HEK293 (cell line): Measurements from ENCODE around the gene IDH3B.
A peak's percentile ranks its signal among the peaks of the same experiment; 100 is the strongest.

Experiments
- BCL11A ChIP-seq: fragments of 450-650 bp; formaldehyde crosslinking; IDR thresholded peaks from 2 replicates; pipeline ENCODE4 v1.5.1; 2016; ENCODE audit warnings: low read depth, missing biosample characterization, missing genetic modification characterization
- HOXA7 ChIP-seq: sonication (generic); formaldehyde crosslinking; IDR thresholded peaks from 2 replicates; pipeline ENCODE4 v1.8.1; 2022; ENCODE audit warnings: missing genetic modification reagents, borderline replicate concordance
- RBAK ChIP-seq: fragments of 450-650 bp; formaldehyde crosslinking; IDR thresholded peaks from 2 replicates; pipeline ENCODE4 v1.5.1; 2016; ENCODE audit warnings: missing biosample characterization, missing genetic modification characterization
- YY1 ChIP-seq: fragments of 450-650 bp; formaldehyde crosslinking; IDR thresholded peaks from 2 replicates; pipeline ENCODE4 v1.5.1; 2018; ENCODE audit warnings: missing biosample characterization, missing genetic modification characterization
- ZBTB17 ChIP-seq: fragments of 450-650 bp; formaldehyde crosslinking; IDR thresholded peaks from 2 replicates; pipeline ENCODE4 v1.5.1; 2016; ENCODE audit warnings: missing biosample characterization, missing genetic modification characterization
- ZBTB20 ChIP-seq: fragments of 450-650 bp; formaldehyde crosslinking; IDR thresholded peaks from 2 replicates; pipeline ENCODE4 v1.5.1; 2016; ENCODE audit warnings: missing biosample characterization, missing genetic modification characterization
- ZFP37 ChIP-seq: fragments of 450-650 bp; formaldehyde crosslinking; IDR thresholded peaks from 2 replicates; pipeline ENCODE4 v1.5.1; 2016; ENCODE audit warnings: missing biosample characterization, missing genetic modification characterization
- ZNF112 ChIP-seq: fragments of 450-650 bp; formaldehyde crosslinking; IDR thresholded peaks from 2 replicates; pipeline ENCODE4 v1.5.0; 2017; ENCODE audit warnings: missing biosample characterization, missing genetic modification characterization
- ZNF133 ChIP-seq: fragments of 450-650 bp; formaldehyde crosslinking; IDR thresholded peaks from 2 replicates; pipeline ENCODE4 v1.5.1; 2016; ENCODE audit warnings: missing biosample characterization, missing genetic modification characterization
- ZNF211 ChIP-seq: fragments of 450-650 bp; formaldehyde crosslinking; IDR thresholded peaks from 2 replicates; pipeline ENCODE4 v1.5.1; 2016; ENCODE audit warnings: low read depth, missing biosample characterization, missing genetic modification characterization
- ZNF248 ChIP-seq: fragments of 450-650 bp; formaldehyde crosslinking; IDR thresholded peaks from 2 replicates; pipeline ENCODE4 v1.5.1; 2017; ENCODE audit warnings: missing biosample characterization, missing genetic modification characterization
- ZNF391 ChIP-seq: fragments of 450-650 bp; formaldehyde crosslinking; IDR thresholded peaks from 2 replicates; pipeline ENCODE4 v1.5.1; 2016; ENCODE audit warnings: low read depth, missing biosample characterization, missing genetic modification characterization, borderline replicate concordance
- ZNF426 ChIP-seq: fragments of 450-650 bp; formaldehyde crosslinking; IDR thresholded peaks from 2 replicates; pipeline ENCODE4 v1.5.1; 2017; ENCODE audit warnings: missing biosample characterization, missing genetic modification characterization, mild to moderate bottlenecking, inconsistent platforms, moderate library complexity
- ZNF530 ChIP-seq: fragments of 450-650 bp; formaldehyde crosslinking; IDR thresholded peaks from 2 replicates; pipeline ENCODE4 v1.5.1; 2016; ENCODE audit warnings: low read depth, missing biosample characterization, missing genetic modification characterization
- ZNF544 ChIP-seq: fragments of 450-650 bp; formaldehyde crosslinking; IDR thresholded peaks from 2 replicates; pipeline ENCODE4 v1.5.0; 2017; ENCODE audit warnings: missing biosample characterization, missing genetic modification characterization
- ZNF670 ChIP-seq: fragments of 450-650 bp; formaldehyde crosslinking; IDR thresholded peaks from 2 replicates; pipeline ENCODE4 v1.5.1; 2016; ENCODE audit warnings: missing biosample characterization, missing genetic modification characterization, low read depth
- TF ChIP-seq, protein P1 (sequence below): sonication (generic); formaldehyde crosslinking; IDR thresholded peaks from 2 replicates; pipeline ENCODE4 v1.8.1; 2022; ENCODE audit warnings: mild to moderate bottlenecking, moderate library complexity, missing genetic modification reagents
- TF ChIP-seq, protein P2 (sequence below): fragments of 450-650 bp; formaldehyde crosslinking; IDR thresholded peaks from 2 replicates; pipeline ENCODE4 v1.5.1; 2016; ENCODE audit warnings: missing biosample characterization, missing genetic modification characterization
- TF ChIP-seq, protein P3 (sequence below): fragments of 450-650 bp; formaldehyde crosslinking; IDR thresholded peaks from 2 replicates; pipeline ENCODE4 v1.5.1; 2016; ENCODE audit warnings: missing biosample characterization, missing genetic modification characterization
- TF ChIP-seq, protein P4 (sequence below): fragments of 450-650 bp; formaldehyde crosslinking; IDR thresholded peaks from 2 replicates; pipeline ENCODE4 v1.5.1; 2017; ENCODE audit warnings: missing biosample characterization, missing genetic modification characterization
- TF ChIP-seq, protein P5 (sequence below): fragments of 450-650 bp; formaldehyde crosslinking; IDR thresholded peaks from 2 replicates; pipeline ENCODE4 v1.5.1; 2017; ENCODE audit warnings: missing biosample characterization, missing genetic modification characterization
- TF ChIP-seq, protein P6 (sequence below): fragments of 450-650 bp; formaldehyde crosslinking; IDR thresholded peaks from 2 replicates; pipeline ENCODE4 v1.5.1; 2016; ENCODE audit warnings: missing biosample characterization, missing genetic modification characterization
- TF ChIP-seq, protein P7 (sequence below): fragments of 450-650 bp; formaldehyde crosslinking; conservative IDR thresholded peaks from 2 replicates; pipeline ENCODE4 v1.5.1; 2016; ENCODE audit warnings: low read depth, missing biosample characterization, missing genetic modification characterization
- TF ChIP-seq, protein P8 (sequence below): fragments of 450-650 bp; formaldehyde crosslinking; IDR thresholded peaks from 2 replicates; pipeline ENCODE4 v1.5.1; 2016; ENCODE audit warnings: missing biosample characterization, missing genetic modification characterization

Gene IDH3B

DNA sequence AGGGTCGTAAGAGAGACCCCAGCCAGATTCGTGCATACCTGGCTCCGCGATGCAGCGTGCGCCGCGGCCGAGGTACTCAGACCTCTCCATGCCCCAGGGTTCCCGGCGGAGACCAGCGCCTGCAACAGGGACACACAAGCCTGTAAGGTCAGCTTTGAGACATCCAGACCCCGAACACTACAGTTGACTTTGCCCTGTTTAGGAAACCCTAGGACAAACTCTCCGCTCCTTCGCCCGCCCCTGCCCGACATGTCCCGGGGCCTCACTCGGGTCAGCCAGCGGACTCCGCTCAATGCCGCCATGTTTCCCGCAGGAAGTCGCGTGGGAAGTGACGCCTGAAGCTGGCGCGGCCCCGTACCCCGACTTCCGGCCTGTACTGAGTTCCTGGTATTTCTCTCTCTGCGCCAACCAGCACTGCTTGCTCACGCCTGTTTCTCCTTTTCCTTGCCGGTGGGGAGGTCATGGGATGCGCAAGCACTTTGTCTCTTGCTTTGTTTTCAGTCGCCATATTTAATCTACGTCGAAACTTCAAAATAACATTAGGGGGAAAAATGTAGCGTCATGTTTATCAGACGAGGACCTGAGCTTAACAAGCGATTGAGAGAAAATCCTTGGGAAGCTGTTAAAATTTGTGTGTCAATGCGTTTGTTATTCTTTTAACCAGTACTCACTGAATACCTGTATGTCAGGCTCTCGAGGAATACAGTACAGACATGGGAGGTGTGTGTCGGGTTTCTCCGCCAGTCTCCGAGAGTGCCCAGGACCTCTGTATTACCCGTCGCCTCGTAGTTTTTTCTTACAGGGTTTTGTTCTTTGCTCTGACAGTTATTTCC is at the start of gene IDH3B (continued):
- TF ChIP-seq, protein P1, sequence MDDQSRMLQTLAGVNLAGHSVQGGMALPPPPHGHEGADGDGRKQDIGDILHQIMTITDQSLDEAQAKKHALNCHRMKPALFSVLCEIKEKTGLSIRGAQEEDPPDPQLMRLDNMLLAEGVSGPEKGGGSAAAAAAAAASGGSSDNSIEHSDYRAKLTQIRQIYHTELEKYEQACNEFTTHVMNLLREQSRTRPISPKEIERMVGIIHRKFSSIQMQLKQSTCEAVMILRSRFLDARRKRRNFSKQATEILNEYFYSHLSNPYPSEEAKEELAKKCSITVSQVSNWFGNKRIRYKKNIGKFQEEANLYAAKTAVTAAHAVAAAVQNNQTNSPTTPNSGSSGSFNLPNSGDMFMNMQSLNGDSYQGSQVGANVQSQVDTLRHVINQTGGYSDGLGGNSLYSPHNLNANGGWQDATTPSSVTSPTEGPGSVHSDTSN (CRISPR knock-in tag) = no peak
- TF ChIP-seq YY1 (tag by site-specific recombination) (peak; percentile 97), ZBTB20 (tag by site-specific recombination) (peak; percentile 57; the same call in 1 of the 2 replicates), ZNF248 (tag by site-specific recombination) (no peak), HOXA7 (CRISPR knock-in tag) (no peak), ZNF670 (tag by site-specific recombination) (no peak), BCL11A (tag by site-specific recombination) (no peak), ZNF112 (tag by site-specific recombination) (no peak), RBAK (tag by site-specific recombination) (no peak), ZNF544 (tag by site-specific recombination) (no peak), ZNF133 (no peak), ZNF530 (tag by site-specific recombination) (no peak), ZNF211 (no peak), ZNF426 (tag by site-specific recombination) (no peak), ZFP37 (tag by site-specific recombination) (peak; percentile 57; the same call in 1 of the 2 replicates), ZBTB17 (tag by site-specific recombination) (peak; percentile 78), ZNF391 (tag by site-specific recombination) (no peak; the same call in 1 of the 2 replicates)
- TF ChIP-seq, protein P2, sequence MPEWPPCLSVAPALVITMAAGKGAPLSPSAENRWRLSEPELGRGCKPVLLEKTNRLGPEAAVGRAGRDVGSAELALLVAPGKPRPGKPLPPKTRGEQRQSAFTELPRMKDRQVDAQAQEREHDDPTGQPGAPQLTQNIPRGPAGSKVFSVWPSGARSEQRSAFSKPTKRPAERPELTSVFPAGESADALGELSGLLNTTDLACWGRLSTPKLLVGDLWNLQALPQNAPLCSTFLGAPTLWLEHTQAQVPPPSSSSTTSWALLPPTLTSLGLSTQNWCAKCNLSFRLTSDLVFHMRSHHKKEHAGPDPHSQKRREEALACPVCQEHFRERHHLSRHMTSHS (tag by site-specific recombination) = no peak
- TF ChIP-seq, protein P3, sequence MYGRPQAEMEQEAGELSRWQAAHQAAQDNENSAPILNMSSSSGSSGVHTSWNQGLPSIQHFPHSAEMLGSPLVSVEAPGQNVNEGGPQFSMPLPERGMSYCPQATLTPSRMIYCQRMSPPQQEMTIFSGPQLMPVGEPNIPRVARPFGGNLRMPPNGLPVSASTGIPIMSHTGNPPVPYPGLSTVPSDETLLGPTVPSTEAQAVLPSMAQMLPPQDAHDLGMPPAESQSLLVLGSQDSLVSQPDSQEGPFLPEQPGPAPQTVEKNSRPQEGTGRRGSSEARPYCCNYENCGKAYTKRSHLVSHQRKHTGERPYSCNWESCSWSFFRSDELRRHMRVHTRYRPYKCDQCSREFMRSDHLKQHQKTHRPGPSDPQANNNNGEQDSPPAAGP (tag by site-specific recombination) = 0 out of 2 replicates have a peak, but pooled peaks have one; percentile 64
- TF ChIP-seq, protein P4, sequence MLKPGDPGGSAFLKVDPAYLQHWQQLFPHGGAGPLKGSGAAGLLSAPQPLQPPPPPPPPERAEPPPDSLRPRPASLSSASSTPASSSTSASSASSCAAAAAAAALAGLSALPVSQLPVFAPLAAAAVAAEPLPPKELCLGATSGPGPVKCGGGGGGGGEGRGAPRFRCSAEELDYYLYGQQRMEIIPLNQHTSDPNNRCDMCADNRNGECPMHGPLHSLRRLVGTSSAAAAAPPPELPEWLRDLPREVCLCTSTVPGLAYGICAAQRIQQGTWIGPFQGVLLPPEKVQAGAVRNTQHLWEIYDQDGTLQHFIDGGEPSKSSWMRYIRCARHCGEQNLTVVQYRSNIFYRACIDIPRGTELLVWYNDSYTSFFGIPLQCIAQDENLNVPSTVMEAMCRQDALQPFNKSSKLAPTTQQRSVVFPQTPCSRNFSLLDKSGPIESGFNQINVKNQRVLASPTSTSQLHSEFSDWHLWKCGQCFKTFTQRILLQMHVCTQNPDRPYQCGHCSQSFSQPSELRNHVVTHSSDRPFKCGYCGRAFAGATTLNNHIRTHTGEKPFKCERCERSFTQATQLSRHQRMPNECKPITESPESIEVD = no peak
- TF ChIP-seq, protein P5, sequence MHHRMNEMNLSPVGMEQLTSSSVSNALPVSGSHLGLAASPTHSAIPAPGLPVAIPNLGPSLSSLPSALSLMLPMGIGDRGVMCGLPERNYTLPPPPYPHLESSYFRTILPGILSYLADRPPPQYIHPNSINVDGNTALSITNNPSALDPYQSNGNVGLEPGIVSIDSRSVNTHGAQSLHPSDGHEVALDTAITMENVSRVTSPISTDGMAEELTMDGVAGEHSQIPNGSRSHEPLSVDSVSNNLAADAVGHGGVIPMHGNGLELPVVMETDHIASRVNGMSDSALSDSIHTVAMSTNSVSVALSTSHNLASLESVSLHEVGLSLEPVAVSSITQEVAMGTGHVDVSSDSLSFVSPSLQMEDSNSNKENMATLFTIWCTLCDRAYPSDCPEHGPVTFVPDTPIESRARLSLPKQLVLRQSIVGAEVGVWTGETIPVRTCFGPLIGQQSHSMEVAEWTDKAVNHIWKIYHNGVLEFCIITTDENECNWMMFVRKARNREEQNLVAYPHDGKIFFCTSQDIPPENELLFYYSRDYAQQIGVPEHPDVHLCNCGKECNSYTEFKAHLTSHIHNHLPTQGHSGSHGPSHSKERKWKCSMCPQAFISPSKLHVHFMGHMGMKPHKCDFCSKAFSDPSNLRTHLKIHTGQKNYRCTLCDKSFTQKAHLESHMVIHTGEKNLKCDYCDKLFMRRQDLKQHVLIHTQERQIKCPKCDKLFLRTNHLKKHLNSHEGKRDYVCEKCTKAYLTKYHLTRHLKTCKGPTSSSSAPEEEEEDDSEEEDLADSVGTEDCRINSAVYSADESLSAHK = peak; percentile 9; the same call in 1 of the 2 replicates
- TF ChIP-seq, protein P6, sequence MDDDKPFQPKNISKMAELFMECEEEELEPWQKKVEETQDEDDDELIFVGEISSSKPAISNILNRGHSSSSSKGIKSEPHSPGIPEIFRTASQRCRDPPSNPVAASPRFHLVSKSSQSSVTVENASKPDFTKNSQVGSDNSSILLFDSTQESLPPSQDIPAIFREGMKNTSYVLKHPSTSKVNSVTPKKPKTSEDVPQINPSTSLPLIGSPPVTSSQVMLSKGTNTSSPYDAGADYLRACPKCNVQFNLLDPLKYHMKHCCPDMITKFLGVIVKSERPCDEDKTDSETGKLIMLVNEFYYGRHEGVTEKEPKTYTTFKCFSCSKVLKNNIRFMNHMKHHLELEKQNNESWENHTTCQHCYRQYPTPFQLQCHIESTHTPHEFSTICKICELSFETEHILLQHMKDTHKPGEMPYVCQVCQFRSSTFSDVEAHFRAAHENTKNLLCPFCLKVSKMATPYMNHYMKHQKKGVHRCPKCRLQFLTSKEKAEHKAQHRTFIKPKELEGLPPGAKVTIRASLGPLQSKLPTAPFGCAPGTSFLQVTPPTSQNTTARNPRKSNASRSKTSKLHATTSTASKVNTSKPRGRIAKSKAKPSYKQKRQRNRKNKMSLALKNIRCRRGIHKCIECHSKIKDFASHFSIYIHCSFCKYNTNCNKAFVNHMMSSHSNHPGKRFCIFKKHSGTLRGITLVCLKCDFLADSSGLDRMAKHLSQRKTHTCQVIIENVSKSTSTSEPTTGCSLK (tag by site-specific recombination) = no peak
- TF ChIP-seq, protein P7, sequence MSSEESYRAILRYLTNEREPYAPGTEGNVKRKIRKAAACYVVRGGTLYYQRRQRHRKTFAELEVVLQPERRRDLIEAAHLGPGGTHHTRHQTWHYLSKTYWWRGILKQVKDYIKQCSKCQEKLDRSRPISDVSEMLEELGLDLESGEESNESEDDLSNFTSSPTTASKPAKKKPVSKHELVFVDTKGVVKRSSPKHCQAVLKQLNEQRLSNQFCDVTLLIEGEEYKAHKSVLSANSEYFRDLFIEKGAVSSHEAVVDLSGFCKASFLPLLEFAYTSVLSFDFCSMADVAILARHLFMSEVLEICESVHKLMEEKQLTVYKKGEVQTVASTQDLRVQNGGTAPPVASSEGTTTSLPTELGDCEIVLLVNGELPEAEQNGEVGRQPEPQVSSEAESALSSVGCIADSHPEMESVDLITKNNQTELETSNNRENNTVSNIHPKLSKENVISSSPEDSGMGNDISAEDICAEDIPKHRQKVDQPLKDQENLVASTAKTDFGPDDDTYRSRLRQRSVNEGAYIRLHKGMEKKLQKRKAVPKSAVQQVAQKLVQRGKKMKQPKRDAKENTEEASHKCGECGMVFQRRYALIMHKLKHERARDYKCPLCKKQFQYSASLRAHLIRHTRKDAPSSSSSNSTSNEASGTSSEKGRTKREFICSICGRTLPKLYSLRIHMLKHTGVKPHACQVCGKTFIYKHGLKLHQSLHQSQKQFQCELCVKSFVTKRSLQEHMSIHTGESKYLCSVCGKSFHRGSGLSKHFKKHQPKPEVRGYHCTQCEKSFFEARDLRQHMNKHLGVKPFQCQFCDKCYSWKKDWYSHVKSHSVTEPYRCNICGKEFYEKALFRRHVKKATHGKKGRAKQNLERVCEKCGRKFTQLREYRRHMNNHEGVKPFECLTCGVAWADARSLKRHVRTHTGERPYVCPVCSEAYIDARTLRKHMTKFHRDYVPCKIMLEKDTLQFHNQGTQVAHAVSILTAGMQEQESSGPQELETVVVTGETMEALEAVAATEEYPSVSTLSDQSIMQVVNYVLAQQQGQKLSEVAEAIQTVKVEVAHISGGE (tag by site-specific recombination) = peak; percentile 94
- TF ChIP-seq, protein P8, sequence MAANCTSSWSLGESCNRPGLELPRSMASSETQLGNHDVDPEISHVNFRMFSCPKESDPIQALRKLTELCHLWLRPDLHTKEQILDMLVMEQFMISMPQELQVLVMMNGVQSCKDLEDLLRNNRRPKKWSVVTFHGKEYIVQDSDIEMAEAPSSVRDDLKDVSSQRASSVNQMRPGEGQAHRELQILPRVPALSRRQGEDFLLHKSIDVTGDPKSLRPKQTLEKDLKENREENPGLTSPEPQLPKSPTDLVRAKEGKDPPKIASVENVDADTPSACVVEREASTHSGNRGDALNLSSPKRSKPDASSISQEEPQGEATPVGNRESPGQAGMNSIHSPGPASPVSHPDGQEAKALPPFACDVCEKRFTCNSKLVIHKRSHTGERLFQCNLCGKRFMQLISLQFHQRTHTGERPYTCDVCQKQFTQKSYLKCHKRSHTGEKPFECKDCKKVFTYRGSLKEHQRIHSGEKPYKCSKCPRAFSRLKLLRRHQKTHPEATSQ (tag by site-specific recombination) = no peak; the same call in 1 of the 2 replicates
